ENCODE results near the gene NDUFA6.
"Not testable (repeated sequence)": the region's sequence is repeated elsewhere in the genome, so short reads cannot be mapped to it uniquely, and the experiment has no call there.

The NDUFA6 gene

DNA sequence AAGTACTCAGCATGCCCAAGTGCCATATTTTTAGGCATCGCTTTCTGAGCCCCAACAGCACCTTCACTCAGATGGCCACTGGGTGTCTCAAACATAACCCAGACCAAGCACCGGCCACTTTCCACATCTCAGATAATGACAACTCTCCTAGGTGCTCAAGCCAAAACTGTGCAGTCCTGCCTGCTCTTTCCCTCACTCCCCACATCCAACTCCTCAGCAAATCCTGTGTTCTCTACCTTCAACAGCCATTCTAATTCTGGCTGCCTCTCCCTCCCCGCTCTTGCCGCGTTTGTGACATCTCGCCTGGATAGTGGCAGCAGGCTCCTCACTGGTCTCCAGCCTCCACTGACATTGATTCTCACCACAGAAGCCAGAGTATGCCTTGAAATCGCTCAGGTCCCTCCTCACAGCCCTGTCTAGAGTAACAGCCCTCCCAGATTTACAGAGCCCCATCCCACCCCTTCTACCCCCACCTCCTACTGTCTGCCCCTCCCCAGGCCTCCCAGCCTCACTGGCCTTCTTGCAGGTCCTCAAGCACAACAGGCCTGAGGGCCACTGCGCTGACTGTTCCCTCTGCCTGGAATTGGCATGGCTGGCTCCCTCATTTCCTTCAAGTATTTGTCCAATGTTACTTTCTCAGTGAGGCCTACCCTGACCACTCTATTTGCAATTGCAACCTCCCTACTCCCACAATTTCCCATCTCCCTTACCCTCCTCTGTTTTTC, 17.8 kb downstream of the NDUFA6 start:
- no peak for DNase-seq (ENCODE audit: low read depth in 2 of 3, low spot score in 1 of 3)

DNA sequence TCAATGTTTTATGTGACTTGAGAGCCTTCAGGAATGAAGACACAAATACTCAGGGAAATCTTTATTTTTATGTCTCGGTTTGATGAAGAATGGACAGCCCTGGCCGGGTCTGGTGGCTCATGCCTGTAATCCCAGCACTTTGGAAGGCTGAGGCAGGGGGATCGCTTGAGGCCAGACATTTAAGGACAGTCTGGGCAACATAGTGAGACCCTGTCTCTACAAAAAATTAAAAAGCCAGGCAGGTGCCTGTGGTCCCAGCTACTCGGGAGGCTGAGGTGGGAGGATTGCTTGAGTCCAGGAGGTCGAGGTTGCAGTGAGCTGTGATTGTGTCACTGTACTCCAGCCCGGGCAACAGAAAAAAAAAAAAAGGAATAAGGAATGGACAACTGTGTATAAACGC, 19.1 kb downstream of the NDUFA6 start:
- not testable (repeated sequence) for DNase-seq (ENCODE audit: low read depth in 2 of 3, low spot score in 1 of 3)

GRCh38 chr22:42070517-42071422, 19.8 kb downstream of the NDUFA6 start, which contains the start of gene NAGA:
Gene NAGA (minus strand): TSS chr22:42070812. CDS start chr22:42070297, 515 bp downstream.
- peak; percentile 85 to 96 (median 90) for DNase-seq (ENCODE audit: low read depth in 2 of 3, low spot score in 1 of 3)

DNA sequence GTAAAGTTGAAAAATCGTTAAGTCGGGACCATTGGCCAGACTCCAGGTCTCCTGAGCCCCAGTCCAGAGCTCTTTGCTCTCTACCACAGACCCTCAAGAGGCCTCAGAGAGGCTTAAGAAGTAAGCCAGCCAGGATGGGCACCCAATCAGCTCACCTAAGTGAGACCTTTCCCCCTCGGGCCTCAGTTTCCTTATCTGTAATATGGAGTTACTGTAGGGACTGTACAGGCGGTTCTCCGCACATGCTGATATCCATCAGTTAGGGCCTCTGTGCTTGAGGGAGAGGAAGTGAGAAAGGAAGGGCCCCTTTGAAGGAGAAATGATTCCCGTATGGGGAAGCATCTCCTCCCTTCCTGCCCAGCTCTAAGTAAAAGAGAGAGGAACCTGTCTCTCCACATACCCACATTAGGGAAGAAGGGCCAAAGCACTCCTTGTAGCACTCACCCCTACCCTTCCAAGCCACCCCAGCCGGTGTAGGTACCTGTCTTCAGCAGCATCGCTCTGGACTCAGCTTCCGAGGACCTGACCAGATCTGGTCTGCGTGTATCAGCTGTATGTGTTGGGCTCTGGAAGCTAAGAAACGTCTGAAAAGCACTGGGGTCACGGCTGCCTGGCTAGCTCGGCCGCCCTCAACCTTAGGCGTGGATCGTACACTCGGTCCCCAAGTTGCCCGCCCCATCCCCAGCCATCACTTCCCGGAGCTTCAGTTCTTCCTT, 20.6 kb downstream of the NDUFA6 start:
- no peak for DNase-seq (ENCODE audit: low read depth in 2 of 3, low spot score in 1 of 3)

GRCh38 chr22:42068291-42068690, 22.3 kb downstream of the NDUFA6 start:
- no peak for DNase-seq (ENCODE audit: low read depth in 2 of 3, low spot score in 1 of 3)

- no peak for DNase-seq (ENCODE audit: low read depth in 2 of 3, low spot score in 1 of 3)
These were observed 22.8 kb downstream of the NDUFA6 start for GRCh38 chr22:42067671-42068251.

DNA sequence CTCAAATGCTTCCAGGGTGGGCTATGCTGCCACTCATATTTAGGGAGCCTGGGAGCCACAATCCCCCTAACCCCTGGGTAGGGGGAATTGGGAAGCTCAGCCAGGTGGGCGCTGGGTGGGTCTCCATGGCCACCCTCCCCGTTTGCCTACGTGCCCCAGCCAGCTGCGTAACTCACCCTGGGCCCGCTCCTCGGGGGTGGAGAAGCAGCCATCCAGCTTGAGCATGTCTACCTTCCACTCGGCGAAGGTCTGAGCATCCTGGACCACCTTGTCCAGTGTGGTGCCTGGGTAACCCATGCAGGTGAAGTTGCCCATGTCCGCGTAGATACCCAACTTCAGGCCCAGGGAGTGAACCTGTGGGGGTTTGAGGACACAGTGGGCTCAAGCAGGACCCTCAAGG, 23.6 kb downstream of the NDUFA6 start:
- no peak for DNase-seq (ENCODE audit: low read depth in 2 of 3, low spot score in 1 of 3)

DNA sequence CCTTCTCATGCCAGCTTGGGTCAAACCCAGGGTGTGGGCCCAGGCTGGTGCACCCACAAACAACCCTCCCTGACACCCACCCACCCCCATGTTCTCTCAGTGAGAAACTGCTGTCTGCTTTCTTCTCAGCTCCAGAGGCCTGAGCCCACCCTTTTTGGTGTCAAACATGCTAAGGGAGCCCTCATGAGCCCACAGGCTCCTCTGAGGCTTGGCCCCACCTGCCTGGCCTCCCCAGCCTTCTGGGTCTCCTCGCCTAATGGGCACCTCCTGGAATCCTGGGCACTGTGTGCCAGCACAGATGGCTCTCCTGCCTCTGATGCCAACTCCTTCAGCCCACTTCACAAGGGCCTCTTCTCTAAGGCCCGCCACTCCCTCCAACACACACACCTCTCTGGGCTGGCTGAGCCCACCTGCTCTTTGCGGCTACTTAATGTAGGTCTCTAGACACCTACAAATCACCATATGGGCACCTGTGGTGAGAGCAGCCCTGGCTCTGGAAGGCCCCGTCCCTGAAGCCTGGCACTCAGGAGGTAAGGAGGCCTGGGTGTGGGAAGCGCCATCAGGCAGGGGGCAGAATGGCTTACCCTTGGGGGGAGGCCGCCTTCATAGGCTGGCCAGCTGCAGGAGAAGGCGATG, 24.3 kb downstream of the NDUFA6 start:
- DNase-seq (ENCODE audit: low read depth in 2 of 3, low spot score in 1 of 3) = no peak

DNA sequence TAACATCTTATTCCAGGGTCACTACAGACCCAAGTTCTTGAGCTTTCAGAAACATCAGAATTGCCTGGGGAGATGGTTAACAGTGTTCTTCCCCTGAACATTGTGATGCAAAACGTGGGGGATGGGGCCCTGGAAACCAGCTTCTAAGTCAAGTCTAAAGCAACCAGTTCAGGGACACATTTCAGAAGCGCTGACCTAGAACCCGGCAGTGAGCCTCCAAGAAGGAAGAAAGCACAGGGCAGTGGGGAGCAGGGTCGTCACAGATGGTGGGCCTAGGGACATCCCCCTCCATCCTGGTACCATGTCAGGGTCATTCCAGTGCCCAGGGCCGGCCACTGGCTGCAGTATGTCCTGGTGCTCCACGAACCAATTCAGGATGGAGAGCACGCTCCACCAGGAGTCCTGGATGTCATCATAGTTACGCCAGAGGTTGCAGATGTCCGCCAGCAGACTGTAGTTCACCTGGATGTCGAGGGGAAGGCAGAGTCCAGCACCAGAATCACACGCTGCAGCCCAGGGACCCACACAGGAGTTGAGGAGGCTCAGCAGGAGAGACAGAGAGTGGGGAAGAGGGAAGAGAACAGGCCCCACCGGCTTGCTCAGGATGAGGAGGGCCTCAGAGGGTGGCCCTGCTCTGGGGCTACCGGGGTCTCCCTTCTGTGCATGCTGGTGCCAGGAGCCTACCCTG, 25.0 kb downstream of the NDUFA6 start:
- no peak for DNase-seq (ENCODE audit: low read depth in 2 of 3, low spot score in 1 of 3)

DNA sequence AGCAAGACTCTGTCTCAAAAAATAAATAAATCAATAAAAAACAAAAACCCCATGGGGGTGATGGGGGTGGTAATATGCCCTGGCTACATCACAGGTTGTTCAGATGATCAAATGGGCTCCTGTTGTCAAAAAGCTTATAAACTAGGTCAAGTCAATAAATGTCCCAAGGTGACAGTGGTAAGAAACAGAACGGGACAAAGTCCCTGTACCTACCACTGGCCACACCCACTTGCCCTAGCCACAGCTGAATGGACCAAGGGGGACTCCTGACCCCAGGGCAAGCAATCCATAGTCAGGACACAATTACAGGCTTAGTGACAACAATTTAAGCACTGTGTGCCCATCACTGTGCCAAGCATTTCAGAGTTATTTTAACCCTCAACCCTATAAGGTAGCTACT, 25.9 kb downstream of the NDUFA6 start:
- no peak for DNase-seq (ENCODE audit: low read depth in 2 of 3, low spot score in 1 of 3)

- no peak for DNase-seq (ENCODE audit: low read depth in 2 of 3, low spot score in 1 of 3)
These were observed 27.9 kb downstream of the NDUFA6 start for GRCh38 chr22:42062506-42063170.

GRCh38 chr22:42061041-42061440, 29.5 kb downstream of the NDUFA6 start:
- DNase-seq (ENCODE audit: low read depth in 2 of 3, low spot score in 1 of 3) = no peak

DNA sequence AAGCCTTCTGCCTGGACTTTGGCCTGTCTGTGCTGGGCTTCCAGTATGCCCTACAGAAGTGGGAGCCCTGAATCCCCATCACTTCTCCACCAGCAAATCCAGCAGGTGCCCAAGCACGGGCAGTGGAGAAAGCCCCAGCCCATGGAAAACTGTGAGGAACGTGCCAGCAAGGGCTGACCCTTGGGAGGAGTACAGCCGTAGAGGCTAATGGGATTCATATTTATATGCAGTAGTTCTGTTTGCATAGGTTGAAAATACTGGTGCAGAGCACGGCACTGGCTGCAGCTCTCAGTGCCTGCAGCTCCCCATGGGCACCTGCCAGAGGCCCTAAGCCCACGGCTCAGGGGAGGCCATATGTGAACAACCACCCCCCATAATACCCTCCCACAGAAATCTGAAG, 30.1 kb downstream of the NDUFA6 start:
- DNase-seq (ENCODE audit: low read depth in 2 of 3, low spot score in 1 of 3) = no peak

DNA sequence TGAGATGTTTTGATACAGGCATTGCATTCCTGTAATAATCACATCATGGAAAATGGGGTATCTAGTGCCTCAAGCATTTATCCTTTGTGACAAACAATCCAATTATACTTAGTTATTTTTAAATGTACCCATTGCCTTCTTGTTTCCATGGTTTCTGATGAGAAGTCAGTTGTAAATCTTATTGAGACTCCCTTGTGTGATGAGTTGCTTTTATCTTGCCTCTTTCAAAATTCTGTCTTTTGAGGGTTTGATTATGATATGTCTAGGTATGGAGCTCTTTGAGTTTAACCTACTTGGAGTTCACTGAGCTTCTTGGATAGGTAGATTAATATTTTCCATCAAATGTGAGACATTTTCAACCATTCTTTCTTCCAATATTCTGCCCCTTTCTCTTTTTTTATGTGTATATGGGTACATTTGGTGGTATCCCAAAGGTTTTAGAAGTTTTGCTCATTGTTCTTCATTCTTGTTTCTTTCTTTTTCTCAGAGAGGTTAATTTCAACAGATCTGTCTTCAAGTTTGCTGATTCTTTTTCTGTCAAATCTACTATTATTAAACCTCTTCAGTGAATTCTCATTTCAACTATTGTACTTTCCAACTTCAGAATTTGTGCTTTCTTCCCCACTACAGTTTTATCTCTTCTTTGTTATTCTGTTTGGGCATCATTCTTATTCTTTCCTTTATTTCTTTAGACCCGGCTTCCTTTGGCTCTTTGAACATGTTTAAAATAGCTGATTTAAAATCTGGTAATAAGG, 33.6 kb downstream of the NDUFA6 start:
- DNase-seq (ENCODE audit: low read depth in 2 of 3, low spot score in 1 of 3) = no peak

DNA sequence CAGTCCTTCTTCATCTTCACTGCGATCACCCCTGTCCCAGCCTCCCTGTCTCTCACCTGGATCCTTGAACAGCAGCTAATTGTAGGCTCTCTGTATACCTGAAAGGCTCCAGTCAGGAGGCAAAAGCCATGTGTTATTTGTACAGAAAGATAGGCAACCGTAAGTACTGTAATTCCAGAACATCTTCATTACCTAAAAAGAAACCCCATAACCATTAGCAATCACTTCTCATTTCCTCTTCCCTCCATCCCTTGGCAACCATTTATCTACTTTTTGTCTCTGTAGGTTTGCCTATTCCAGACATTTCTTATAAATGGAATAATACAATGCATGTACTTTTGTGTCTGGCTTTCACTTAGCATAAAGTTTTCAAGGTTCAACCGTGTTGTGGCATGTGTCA, 37.8 kb downstream of the NDUFA6 start:
- DNase-seq (ENCODE audit: low read depth in 2 of 3, low spot score in 1 of 3) = no peak

DNA sequence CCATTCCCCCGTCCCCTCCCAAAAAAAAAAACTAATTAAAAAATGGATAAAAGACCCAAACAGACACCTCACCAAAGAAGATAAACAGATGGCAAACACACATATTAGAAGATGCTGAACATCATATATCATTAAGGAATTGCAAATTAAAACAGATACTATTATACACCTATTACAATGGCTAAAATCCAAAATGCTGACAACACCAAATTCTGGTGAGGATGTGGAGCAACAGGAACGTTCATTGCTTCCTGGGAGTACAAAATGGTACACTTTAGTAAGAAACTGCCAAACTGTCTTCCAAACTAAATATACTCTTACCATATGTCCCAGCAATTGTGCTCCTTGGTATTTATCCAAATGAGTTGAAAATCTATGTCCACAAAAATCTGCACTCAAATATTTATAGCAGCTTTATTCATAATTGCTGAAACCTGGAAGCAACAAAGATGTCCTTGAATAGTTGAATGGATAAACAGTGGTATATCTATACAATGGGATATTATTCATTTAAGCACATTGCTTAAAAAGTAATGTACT, 39.9 kb downstream of the NDUFA6 start:
- DNase-seq (ENCODE audit: low read depth in 2 of 3, low spot score in 1 of 3) = no peak

DNA sequence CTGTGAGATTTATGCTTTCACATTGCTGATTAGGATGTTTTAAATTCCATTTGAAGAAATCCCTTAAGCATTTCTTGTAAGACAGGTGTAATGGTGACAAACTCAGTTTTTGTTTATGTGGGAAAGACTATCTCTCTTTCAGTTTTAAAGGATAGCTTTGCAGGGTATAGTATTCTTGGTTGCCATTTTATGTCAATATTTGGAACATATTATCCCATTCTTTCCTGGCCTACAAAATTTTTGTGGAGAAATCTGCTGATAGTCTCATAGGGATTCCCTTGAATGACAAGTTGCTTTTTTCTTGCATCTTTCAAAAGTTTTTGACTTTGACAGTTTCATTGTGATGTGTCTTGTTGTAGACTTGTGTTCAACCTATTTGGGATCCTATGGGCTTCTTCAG, 48.8 kb downstream of the NDUFA6 start:
- DNase-seq (ENCODE audit: low read depth in 2 of 3, low spot score in 1 of 3) = no peak

DNA sequence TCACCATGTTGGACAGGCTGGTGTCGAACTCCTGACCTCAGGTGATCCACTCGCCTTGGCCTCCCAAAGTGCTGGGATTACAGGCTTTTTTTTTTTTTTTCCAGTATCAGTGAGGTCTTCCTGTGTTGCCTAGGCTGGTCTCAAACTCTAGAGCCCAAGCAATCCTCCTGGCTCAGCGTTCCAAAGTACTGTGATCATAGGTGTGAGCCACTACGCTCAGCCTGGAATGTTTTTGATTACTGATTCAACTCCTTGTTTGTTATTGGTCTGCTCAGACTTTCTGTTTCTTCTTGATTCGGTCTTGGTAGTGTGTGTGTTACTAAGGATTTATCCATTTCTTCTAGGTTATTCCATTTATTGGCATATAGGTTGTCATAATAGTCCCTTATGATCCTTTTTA, 51.3 kb downstream of the NDUFA6 start:
- DNase-seq (ENCODE audit: low read depth in 2 of 3, low spot score in 1 of 3) = no peak
